Uterus (tissue), 4 donors: Measurements from ENCODE around the gene USP32. TPM values are rescaled to one million over a fixed set of nuclear protein-coding genes. Genes with fewer than 3 reads are reported as not detected.

Experiments used
- DNase-seq, 2 donors: peaks; one replicate each; pipeline ENCODE4 v3.0.0-alpha.2; 2019 to 2020
- H3K27ac ChIP-seq, 2 donors: fragments of 200-600 bp; sonication (generic); 1 replicate in 1 of 2; 2 replicates in 1 of 2; pipeline ENCODE4 v1.5.1; 2016 to 2018
- H3K27me3 ChIP-seq, 2 donors: fragments of 200-600 bp; sonication (generic); one replicate each; pipeline ENCODE4 v1.5.1; 2018 to 2019; ENCODE audit warnings: control low read depth in 1 of 2
- H3K36me3 ChIP-seq, 2 donors: fragments of 200-600 bp; sonication (generic); one replicate each; pipeline ENCODE4 v1.5.1; 2019; ENCODE audit warnings: control low read depth in 1 of 2
- H3K4me1 ChIP-seq, 2 donors: fragments of 200-600 bp; sonication (generic); one replicate each; pipeline ENCODE4 v1.5.1; 2018 to 2019; ENCODE audit warnings: control low read depth in 1 of 2
- H3K4me3 ChIP-seq, 2 donors: fragments of 200-600 bp; sonication (generic); 1 replicate in 1 of 2; 2 replicates in 1 of 2; pipeline ENCODE4 v1.5.1; 2018 to 2019; ENCODE audit warnings: mild to moderate bottlenecking in 1 of 2
- H3K9me3 ChIP-seq, 2 donors: fragments of 200-600 bp; sonication (generic); one replicate each; pipeline ENCODE4 v1.5.1; 2019; ENCODE audit warnings: control low read depth in 1 of 2
- POLR2A ChIP-seq, 2 donors: fragments of 450-650 bp; IDR thresholded peaks; one replicate each; pipeline ENCODE4 v1.6.1; 2016; ENCODE audit warnings: antibody characterized with exemption in 2 of 2, mild to moderate bottlenecking in 1 of 2, moderate library complexity in 1 of 2
- intact Hi-C: fragments of 100-400 bp; cut with DNase I; formaldehyde crosslinking; loops from one replicate; pipeline ENCODE4 v1.15.1; 2023; ENCODE audit warnings: low total_unique reads
- total RNA-seq, 4 donors: library from RNA; depleted of rRNA in 3 of 4; stranded (reverse); fragments of >200 nt in 3 of 4; gene quantifications; one replicate each; pipeline versions ENCODE4 v1.1.0 to v1.2.4, GENCODE V29; 2014 to 2023
- TF ChIP-seq, protein P1 (sequence below), 4 experiments: fragments of 200-600 bp in 2 of 4; fragments of 450-650 bp in 2 of 4; sonication (generic) in 2 of 4; IDR thresholded peaks; one replicate each; pipeline ENCODE4 v1.5.1; 2016 to 2019; ENCODE audit warnings: antibody characterized with exemption in 4 of 4, mild to moderate bottlenecking in 2 of 4, moderate library complexity in 1 of 4
- donor health status: DM: yes; HTN: yes; CAD: no.

The USP32 gene
- total RNA-seq, 4 donors from 2014 or later: 28.4 to 54.1 (median 43.1) TPM

GRCh38 chr17:60155427-60155814 is 236.5 kb downstream of the USP32 start:
- Histone ChIP-seq H3K9me3 (no peaks in the 10 kb centered on the region), H3K27me3 (peaks cover 0 to 9% of the 10 kb centered on the region in 2 donors), H3K36me3 (no peaks in the 10 kb centered on the region), H3K4me1 (peaks cover 0 to 7% of the 10 kb centered on the region in 2 donors), H3K4me3 (no peak overlapping the region), H3K27ac (peak overlapping the region in 1 of 2 donors; percentile 36)
- intact Hi-C loops: no loop called here
- DNase-seq: no peak
- no peak for TF ChIP-seq POLR2A (IDR thresholded peaks at IDR 0.05)
- TF ChIP-seq, protein P1, sequence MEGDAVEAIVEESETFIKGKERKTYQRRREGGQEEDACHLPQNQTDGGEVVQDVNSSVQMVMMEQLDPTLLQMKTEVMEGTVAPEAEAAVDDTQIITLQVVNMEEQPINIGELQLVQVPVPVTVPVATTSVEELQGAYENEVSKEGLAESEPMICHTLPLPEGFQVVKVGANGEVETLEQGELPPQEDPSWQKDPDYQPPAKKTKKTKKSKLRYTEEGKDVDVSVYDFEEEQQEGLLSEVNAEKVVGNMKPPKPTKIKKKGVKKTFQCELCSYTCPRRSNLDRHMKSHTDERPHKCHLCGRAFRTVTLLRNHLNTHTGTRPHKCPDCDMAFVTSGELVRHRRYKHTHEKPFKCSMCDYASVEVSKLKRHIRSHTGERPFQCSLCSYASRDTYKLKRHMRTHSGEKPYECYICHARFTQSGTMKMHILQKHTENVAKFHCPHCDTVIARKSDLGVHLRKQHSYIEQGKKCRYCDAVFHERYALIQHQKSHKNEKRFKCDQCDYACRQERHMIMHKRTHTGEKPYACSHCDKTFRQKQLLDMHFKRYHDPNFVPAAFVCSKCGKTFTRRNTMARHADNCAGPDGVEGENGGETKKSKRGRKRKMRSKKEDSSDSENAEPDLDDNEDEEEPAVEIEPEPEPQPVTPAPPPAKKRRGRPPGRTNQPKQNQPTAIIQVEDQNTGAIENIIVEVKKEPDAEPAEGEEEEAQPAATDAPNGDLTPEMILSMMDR (IDR thresholded peaks at IDR 0.05): no peak

DNA sequence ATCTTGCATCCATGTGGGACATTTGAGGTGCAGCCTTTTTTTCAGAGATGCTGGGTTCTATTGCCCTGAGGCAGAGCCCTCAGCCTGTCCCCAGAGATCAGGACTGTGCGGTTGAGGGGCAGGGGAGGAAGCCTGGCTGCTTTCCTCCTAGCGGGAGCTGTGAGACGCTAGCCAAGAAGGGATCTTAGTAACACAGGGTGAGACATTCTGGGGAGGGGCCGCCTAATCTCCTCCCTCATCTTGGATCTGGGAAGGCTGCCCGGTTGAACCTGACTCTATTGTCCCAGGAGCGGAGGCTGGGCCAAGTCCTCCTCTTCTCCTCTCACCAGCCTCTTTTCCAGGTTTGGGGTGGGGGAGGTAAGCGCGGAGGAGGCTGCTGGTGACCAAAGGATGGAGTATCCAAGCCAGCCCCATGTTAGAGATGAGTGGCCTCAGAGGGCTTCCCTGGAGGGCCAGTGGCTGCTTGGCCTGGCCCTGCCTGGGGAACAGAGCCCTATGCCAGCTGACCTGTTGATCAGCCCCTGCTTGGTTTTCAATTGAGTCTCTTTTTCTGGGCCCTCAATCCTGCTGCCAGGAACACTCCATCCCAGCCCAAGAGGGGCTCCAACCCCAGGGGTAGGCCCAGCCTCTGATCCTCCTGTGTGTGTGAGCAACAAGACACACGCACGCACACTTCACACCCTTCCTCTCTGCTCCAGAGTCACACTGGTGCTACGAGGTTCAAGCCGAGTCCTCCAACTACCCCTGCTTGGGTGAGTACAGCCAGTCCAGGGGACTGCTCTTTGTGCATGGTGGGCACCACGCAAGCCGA is 237.1 kb downstream of the USP32 start:
- intact Hi-C loops: no loop called here
- H3K27me3 ChIP-seq: peaks cover 4 to 9% of the 10 kb centered on the region in 2 donors
- H3K36me3 ChIP-seq: no peaks in the 10 kb centered on the region
- DNase-seq: peak in 1 of 2 donors; percentile 33
- H3K4me1 ChIP-seq: peaks cover 0 to 7% of the 10 kb centered on the region in 2 donors
- H3K9me3 ChIP-seq: no peaks in the 10 kb centered on the region
- no peak for TF ChIP-seq POLR2A (IDR thresholded peaks at IDR 0.05)
- TF ChIP-seq, protein P1 (IDR thresholded peaks at IDR 0.05): no peak
- no peak overlapping the region for H3K4me3 ChIP-seq
- peak overlapping the region in 1 of 2 donors; percentile 36 for H3K27ac ChIP-seq

DNA sequence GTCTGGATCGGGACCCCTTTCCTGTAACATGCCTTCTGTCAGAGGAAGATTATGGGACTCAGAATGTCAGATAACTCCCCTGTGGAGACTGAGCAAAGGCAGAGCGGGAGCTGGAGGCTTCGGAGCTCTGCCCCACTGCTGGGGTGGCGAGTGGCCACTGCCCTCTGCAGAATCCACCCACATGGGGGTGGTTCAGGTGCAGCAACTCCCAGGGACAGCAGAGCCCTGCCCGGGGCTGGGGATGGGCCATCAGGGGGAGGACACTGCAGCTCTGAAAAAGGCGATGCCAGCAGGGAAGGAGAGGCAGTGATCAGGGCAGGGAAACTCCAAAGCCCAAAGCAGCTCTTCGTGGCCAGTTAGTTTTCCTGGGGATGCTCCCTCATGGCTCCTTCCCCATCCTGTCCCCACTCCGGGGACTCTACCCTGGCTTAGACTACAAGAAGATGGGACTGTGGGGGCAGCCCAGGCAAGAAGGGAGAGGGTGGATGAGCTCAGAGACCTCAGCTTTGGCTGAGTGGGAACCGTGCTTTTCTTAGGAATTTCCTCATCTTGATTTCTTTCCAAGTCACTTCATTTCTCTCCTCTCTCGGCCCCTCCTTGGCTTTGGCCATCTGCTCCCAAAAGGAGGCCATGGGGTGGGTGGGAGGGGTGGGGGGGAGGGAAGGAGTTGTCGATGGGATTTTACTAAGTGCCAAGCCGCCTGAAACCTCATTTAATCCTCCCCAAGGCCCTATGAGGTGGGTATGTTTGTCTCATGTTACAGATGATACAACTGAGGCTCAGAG is 238.1 kb downstream of the USP32 start:
- H3K27ac ChIP-seq: peak overlapping the region in 1 of 2 donors; percentile 26
- no peaks in the 10 kb centered on the region for H3K36me3 ChIP-seq
- no peak overlapping the region for H3K4me3 ChIP-seq
- TF ChIP-seq POLR2A (IDR thresholded peaks at IDR 0.05): no peak
- TF ChIP-seq, protein P1 (IDR thresholded peaks at IDR 0.05): no peak
- no peak for DNase-seq
- H3K4me1 ChIP-seq: peaks cover 0 to 7% of the 10 kb centered on the region in 2 donors
- H3K27me3 ChIP-seq: peaks cover 5 to 19% of the 10 kb centered on the region in 2 donors
- intact Hi-C loops: no loop called here
- H3K9me3 ChIP-seq: no peaks in the 10 kb centered on the region

DNA sequence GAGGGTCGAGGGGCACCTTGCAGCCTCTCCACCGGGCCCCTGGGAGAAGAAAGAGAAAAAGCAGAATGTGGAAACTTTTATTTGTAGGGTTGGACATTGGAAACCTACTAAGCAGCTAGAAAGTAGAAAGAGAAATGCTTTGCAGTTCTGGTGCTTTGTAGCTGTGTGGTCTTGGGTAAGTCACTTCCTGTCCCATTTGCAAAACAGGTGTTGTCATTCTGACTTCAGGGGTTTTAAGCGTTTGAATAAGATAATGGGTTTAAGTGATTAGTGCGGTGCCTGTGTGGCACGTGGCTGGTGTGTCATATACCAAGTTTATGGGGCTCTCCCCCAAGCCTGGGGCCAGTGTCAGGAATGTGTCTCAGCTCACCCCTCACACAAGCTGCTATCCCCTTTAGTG is 240.6 kb downstream of the USP32 start:
- DNase-seq: no peak
- no peaks in the 10 kb centered on the region for H3K9me3 ChIP-seq
- no peak overlapping the region for H3K4me3 ChIP-seq
- H3K27ac ChIP-seq: no peak overlapping the region
- H3K36me3 ChIP-seq: no peaks in the 10 kb centered on the region
- intact Hi-C loops: no loop called here
- peaks cover 5 to 35% of the 10 kb centered on the region in 2 donors for H3K27me3 ChIP-seq
- no peak for TF ChIP-seq POLR2A (IDR thresholded peaks at IDR 0.05)
- TF ChIP-seq, protein P1 (IDR thresholded peaks at IDR 0.05): no peak
- H3K4me1 ChIP-seq: peaks cover 0 to 7% of the 10 kb centered on the region in 2 donors
